Ovary (tissue), 3 donors: Measurements from ENCODE around the gene KSR1.

Experiments
- EP300 ChIP-seq: sonication (generic); formaldehyde crosslinking; IDR thresholded peaks from one replicate; pipeline ENCODE4 v1.6.1; 2017; ENCODE audit warnings: antibody characterized with exemption
- POLR2A ChIP-seq: fragments of 450-650 bp; IDR thresholded peaks from one replicate; pipeline ENCODE4 v1.6.1; 2017; ENCODE audit warnings: antibody characterized with exemption, mild to moderate bottlenecking, moderate library complexity
- TF ChIP-seq, protein P1 (sequence below), 3 donors: fragments of 450-650 bp in 2 of 3; fragments of 200-600 bp in 1 of 3; IDR thresholded peaks; one replicate each; pipeline versions ENCODE4 v1.5.1 to v1.8.0; 2016 to 2022; ENCODE audit warnings: antibody characterized with exemption in 3 of 3, mild to moderate bottlenecking in 1 of 3
- donor health status: DM: no; HTN: no; CAD: no.

DNA sequence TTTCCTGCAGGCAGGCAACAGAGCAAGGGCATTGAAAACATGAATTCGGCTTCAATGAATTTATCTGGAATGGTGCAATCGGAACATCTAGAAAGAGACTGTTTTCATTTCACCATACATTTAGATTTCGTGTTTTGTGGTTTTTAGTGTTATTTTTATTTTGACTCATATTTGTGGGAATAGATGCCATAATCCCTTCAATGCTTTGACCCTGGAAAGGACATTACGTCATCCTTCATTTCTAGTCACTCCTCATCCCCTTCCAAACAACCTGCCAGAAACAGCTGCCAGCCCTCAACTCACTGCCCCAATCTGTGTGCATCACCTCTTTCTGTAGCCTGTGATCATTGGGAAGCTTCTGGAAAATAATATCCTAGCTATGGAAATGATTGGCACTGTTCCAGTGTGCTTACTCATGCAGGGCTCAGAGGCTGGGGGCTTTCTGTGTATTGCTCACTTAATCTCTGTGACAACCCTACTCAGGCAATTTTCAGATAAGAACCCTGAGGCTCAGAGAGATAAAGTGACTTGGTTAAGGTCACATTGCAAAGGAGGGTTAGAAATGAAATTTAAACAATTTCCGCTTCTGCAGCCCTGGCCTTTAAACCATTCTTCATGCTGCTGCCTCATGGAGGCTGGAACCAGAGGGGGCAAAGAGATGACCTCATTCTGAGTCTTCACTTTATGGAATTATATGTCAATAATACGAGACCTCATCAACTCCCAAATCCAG lies 9.5 kb upstream of the KSR1 start:
- TF ChIP-seq, protein P1, sequence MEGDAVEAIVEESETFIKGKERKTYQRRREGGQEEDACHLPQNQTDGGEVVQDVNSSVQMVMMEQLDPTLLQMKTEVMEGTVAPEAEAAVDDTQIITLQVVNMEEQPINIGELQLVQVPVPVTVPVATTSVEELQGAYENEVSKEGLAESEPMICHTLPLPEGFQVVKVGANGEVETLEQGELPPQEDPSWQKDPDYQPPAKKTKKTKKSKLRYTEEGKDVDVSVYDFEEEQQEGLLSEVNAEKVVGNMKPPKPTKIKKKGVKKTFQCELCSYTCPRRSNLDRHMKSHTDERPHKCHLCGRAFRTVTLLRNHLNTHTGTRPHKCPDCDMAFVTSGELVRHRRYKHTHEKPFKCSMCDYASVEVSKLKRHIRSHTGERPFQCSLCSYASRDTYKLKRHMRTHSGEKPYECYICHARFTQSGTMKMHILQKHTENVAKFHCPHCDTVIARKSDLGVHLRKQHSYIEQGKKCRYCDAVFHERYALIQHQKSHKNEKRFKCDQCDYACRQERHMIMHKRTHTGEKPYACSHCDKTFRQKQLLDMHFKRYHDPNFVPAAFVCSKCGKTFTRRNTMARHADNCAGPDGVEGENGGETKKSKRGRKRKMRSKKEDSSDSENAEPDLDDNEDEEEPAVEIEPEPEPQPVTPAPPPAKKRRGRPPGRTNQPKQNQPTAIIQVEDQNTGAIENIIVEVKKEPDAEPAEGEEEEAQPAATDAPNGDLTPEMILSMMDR (IDR thresholded peaks at IDR 0.05): no peak
- TF ChIP-seq POLR2A (no peak), EP300 (no peak)
